ENCODE data around the gene BHLHE40.

Gene BHLHE40

DNA sequence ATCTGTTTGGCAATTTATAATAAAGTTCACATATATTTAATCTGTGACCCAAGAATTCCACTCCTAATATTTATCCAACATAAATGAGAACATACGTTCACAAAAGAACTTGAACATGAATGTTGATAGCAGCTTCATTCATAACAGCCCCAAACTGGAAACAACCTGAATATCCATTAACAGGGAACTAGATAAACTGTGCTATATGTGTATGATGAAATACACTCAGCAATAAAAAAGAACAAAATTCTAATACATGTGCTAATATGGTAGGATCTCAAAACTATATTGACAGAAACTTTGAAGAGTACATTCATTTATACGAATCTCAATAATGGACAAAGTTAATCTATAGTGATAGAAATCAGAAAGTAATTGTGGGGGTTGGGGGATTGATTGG lies 5.1 kb upstream of the BHLHE40 start:
- TF ChIP-seq, protein P1, sequence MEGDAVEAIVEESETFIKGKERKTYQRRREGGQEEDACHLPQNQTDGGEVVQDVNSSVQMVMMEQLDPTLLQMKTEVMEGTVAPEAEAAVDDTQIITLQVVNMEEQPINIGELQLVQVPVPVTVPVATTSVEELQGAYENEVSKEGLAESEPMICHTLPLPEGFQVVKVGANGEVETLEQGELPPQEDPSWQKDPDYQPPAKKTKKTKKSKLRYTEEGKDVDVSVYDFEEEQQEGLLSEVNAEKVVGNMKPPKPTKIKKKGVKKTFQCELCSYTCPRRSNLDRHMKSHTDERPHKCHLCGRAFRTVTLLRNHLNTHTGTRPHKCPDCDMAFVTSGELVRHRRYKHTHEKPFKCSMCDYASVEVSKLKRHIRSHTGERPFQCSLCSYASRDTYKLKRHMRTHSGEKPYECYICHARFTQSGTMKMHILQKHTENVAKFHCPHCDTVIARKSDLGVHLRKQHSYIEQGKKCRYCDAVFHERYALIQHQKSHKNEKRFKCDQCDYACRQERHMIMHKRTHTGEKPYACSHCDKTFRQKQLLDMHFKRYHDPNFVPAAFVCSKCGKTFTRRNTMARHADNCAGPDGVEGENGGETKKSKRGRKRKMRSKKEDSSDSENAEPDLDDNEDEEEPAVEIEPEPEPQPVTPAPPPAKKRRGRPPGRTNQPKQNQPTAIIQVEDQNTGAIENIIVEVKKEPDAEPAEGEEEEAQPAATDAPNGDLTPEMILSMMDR (conservative IDR thresholded peaks at IDR 0.05; ENCODE audit: low read depth, low read length): no peak
- H3K4me3 ChIP-seq (ENCODE audit: low read depth, low read length): no peak overlapping the region
- DNase-seq (ENCODE audit: low read depth): no peak

DNA sequence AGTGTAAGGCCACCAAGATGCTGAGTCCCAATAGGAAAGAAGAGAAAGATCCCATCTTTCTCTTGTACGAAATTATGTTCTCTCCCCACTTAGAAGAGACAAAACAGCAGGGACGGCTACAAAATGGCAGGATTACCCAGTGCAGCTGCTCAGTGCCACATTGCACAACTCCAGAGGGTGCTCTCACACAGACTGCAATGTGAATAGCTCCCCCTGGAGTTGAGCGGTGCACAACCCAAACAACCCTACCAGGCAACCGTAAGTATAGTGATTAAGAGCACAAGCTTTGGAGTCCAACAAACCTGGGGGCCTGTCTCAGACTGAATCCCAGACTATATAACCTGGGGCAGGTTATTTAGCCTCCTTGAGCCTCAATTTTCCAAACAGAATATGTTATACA lies 3.1 kb upstream of the BHLHE40 start:
- no peak overlapping the region for H3K4me3 ChIP-seq (ENCODE audit: low read depth, low read length)
- TF ChIP-seq, protein P1 (conservative IDR thresholded peaks at IDR 0.05; ENCODE audit: low read depth, low read length): peak; percentile 79
- DNase-seq (ENCODE audit: low read depth): peak; percentile 83

DNA sequence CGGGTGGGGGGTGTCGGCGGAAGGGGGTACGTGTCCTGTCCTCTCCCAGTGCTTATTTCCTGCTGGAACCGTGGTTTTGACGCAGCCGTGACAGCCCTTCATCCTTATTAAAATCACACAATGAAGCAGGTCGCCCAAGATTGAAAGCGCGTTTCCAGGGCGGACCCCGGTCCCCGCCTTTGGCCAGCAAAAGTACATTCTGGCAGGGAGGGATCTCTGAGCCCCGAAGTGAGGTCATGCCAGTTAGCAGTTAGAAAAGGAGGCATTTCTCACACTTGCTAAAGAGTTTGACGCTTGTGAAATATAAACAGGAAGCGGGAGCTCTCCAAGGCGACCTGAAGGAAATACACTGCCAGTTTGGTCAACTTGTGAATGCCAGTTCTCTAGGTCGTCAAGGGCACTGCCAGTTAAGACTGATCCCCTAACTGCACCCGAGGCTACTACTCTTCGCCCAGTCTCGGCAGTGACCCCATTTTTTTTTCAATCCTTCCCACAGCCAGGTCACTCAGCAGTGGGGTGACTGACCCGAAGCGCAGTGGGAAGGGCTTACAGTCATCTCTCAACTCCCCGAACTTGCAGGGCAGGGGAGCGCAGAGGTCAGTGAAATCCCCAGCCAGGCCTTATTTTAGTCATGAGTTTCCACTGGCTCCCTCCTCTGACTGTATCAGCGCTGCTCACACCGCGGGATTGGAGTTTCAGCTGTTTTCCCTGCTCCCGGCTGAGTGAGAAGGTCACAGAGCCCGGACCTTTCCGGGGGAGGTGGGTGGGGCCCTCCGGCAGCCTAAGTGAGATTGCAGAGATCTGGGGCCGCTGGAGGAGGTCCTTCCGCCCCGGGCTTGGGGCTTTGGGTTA lies 2.0 kb upstream of the BHLHE40 start:
- peak; percentile 93 for DNase-seq (ENCODE audit: low read depth)
- H3K4me3 ChIP-seq (ENCODE audit: low read depth, low read length): peak overlapping the region; percentile 99
- TF ChIP-seq, protein P1 (conservative IDR thresholded peaks at IDR 0.05; ENCODE audit: low read depth, low read length): peak; percentile 40

DNA sequence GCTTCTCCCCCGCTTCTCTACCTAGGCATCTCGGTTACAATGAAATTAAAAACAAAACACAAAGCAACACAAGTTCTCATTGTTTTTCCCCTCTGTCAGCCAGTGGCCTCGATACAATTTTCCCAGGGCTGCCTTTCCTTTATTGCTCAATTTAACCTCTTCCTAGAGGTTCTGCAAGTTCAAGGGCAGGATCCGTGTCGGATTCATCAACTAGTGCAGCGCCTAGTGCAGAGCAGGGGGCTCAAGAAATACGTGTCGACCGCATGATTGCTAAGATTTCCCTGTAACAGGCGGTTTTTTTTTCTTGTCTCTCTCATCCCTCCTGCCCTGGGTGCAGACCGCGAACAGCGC lies 1.4 kb upstream of the BHLHE40 start:
- peak overlapping the region; percentile 99 for H3K4me3 ChIP-seq (ENCODE audit: low read depth, low read length)
- TF ChIP-seq, protein P1 (conservative IDR thresholded peaks at IDR 0.05; ENCODE audit: low read depth, low read length): no peak
- DNase-seq (ENCODE audit: low read depth): peak; percentile 85

DNA sequence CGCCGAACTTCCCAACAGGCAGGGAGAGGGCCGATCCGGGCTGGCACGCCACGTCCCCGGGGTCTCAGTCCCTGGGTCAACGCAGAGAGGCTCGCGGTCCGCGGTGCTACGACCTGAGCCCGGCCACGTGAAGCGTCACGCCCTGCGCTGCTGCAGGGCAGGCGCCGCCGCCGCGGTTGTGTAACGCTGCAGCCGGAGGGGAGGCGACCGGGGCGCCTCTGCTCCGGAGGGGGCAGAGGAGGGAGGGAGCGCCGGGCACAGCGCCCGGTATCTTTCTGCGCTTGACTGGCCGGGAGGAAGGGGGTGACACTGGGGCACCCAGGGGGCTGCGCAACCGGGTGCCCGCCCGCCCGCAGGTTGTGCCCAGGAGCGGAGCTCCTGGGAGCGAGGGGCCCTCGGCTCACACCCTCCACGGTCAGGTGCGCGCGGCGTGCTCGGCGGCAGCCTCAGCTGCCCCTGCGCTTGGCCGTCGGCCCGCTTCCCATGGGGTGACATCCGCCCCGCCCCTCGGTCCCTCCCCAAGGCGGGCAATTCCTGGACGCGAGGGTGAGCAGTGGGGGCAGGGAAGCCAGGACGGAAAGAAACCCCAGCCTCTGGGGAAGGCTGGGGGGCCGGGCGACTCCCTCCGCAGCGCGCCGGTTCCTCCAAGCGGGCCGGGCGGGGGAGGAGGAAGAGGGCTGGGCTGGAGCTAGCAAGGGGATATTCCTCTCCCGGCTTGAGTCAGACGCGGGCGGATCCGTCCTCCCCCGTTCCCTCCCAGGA lies 852 bp upstream of the BHLHE40 start:
- H3K4me3 ChIP-seq (ENCODE audit: low read depth, low read length): peak overlapping the region; percentile 99
- TF ChIP-seq, protein P1 (conservative IDR thresholded peaks at IDR 0.05; ENCODE audit: low read depth, low read length): no peak
- DNase-seq (ENCODE audit: low read depth): peak; percentile 99

DNA sequence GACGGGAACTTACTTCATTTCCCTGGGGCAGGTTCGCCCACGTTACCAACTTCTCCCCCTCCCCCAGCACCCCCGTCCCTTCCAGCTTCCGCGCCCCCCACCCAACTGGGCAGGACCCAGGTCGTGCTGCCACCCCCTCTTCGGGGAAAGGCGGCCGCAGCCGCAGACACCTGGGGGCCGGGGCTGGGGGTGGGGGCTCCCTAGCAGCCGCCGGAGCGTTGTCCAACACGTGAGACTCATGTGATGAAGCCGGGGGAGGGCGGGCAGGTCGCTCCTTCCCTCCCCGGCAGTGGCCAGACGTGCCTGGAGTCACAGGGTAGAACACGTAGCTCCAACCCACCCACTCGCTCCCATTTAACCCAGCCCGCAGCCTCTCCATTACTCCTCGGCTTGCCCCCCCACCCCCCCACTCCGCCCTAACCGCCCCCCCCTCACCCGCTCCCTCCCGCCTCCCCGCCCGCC lies 240 bp upstream of the BHLHE40 start:
- peak; percentile 100 for DNase-seq (ENCODE audit: low read depth)
- TF ChIP-seq, protein P1 (conservative IDR thresholded peaks at IDR 0.05; ENCODE audit: low read depth, low read length): no peak
- peak overlapping the region; percentile 99 for H3K4me3 ChIP-seq (ENCODE audit: low read depth, low read length)
